ENCODE measurements around the gene CMTM6. TPM values are rescaled to one million over a fixed set of nuclear protein-coding genes. Genes with fewer than 3 reads are reported as not detected.

The CMTM6 gene
- total and polyA plus RNA-seq, 2 of the 8 experiments (the other 6 are each of a cell fraction or from before 2014, with no cell fraction given): 24.0 to 51.5 TPM

DNA sequence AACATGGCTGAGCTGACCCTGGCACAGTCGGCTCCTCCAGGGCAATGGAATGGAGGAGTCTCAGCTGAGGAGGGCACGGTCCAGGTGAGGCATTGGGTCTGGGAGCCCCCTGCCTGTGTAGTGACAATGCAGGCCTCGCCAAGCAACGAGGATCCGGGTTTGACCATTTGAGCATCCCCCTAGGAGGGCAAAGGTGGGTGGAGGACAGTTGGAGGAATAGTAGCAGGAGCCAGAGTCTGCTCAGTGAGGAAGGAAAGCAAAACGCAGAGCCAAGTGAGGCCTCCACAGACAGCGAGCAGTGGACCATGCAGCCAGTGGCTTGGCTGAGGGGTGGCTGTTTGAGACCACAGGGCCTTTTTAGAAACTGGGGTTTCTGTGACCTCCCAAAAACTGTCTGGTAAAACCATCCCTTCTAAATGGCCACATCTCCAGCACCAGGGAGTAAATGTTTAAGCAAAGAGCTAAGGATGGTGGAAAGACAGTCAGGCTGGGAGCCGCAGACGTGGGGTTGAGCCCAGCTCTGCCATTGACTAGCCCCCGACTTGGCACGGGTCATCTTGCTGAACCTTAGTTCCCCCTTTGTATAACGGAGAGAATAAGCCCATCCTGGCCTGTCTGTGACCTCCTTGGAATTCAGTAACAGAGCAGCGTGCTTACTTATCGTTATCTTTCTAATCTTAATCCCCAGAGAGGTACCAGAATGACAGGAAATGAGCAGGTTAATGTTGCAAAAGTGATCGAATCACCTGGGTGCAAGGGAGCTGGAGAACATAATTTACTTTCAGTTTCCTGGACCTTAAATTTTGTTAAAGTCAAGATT lies 46.8 kb downstream of the CMTM6 start (continued):
- TF ChIP-seq, protein P1, sequence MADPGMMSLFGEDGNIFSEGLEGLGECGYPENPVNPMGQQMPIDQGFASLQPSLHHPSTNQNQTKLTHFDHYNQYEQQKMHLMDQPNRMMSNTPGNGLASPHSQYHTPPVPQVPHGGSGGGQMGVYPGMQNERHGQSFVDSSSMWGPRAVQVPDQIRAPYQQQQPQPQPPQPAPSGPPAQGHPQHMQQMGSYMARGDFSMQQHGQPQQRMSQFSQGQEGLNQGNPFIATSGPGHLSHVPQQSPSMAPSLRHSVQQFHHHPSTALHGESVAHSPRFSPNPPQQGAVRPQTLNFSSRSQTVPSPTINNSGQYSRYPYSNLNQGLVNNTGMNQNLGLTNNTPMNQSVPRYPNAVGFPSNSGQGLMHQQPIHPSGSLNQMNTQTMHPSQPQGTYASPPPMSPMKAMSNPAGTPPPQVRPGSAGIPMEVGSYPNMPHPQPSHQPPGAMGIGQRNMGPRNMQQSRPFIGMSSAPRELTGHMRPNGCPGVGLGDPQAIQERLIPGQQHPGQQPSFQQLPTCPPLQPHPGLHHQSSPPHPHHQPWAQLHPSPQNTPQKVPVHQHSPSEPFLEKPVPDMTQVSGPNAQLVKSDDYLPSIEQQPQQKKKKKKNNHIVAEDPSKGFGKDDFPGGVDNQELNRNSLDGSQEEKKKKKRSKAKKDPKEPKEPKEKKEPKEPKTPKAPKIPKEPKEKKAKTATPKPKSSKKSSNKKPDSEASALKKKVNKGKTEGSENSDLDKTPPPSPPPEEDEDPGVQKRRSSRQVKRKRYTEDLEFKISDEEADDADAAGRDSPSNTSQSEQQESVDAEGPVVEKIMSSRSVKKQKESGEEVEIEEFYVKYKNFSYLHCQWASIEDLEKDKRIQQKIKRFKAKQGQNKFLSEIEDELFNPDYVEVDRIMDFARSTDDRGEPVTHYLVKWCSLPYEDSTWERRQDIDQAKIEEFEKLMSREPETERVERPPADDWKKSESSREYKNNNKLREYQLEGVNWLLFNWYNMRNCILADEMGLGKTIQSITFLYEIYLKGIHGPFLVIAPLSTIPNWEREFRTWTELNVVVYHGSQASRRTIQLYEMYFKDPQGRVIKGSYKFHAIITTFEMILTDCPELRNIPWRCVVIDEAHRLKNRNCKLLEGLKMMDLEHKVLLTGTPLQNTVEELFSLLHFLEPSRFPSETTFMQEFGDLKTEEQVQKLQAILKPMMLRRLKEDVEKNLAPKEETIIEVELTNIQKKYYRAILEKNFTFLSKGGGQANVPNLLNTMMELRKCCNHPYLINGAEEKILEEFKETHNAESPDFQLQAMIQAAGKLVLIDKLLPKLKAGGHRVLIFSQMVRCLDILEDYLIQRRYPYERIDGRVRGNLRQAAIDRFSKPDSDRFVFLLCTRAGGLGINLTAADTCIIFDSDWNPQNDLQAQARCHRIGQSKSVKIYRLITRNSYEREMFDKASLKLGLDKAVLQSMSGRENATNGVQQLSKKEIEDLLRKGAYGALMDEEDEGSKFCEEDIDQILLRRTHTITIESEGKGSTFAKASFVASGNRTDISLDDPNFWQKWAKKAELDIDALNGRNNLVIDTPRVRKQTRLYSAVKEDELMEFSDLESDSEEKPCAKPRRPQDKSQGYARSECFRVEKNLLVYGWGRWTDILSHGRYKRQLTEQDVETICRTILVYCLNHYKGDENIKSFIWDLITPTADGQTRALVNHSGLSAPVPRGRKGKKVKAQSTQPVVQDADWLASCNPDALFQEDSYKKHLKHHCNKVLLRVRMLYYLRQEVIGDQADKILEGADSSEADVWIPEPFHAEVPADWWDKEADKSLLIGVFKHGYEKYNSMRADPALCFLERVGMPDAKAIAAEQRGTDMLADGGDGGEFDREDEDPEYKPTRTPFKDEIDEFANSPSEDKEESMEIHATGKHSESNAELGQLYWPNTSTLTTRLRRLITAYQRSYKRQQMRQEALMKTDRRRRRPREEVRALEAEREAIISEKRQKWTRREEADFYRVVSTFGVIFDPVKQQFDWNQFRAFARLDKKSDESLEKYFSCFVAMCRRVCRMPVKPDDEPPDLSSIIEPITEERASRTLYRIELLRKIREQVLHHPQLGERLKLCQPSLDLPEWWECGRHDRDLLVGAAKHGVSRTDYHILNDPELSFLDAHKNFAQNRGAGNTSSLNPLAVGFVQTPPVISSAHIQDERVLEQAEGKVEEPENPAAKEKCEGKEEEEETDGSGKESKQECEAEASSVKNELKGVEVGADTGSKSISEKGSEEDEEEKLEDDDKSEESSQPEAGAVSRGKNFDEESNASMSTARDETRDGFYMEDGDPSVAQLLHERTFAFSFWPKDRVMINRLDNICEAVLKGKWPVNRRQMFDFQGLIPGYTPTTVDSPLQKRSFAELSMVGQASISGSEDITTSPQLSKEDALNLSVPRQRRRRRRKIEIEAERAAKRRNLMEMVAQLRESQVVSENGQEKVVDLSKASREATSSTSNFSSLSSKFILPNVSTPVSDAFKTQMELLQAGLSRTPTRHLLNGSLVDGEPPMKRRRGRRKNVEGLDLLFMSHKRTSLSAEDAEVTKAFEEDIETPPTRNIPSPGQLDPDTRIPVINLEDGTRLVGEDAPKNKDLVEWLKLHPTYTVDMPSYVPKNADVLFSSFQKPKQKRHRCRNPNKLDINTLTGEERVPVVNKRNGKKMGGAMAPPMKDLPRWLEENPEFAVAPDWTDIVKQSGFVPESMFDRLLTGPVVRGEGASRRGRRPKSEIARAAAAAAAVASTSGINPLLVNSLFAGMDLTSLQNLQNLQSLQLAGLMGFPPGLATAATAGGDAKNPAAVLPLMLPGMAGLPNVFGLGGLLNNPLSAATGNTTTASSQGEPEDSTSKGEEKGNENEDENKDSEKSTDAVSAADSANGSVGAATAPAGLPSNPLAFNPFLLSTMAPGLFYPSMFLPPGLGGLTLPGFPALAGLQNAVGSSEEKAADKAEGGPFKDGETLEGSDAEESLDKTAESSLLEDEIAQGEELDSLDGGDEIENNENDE (IDR thresholded peaks at IDR 0.05; ENCODE audit: insufficient replicate concordance, low read length): no peak
- TF ChIP-seq RNF2 (IDR thresholded peaks at IDR 0.05; ENCODE audit: borderline replicate concordance, low read depth, low read length, missing control alignments, poor library complexity, severe bottlenecking) (no peak), KDM5A (IDR thresholded peaks at IDR 0.05; ENCODE audit: low read length) (no peak), CREB1 (IDR thresholded peaks at IDR 0.05) (no peak), FOSL1 (IDR thresholded peaks at IDR 0.05; ENCODE audit: insufficient read depth, low read depth, low read length) (no peak), EP300 (IDR thresholded peaks at IDR 0.05; ENCODE audit: borderline replicate concordance in 1 of 2, low read depth in 2 of 2, low read length in 2 of 2) (no peak), SIX5 (IDR thresholded peaks at IDR 0.05; ENCODE audit: low read depth, low read length) (no peak), RBBP5 (IDR thresholded peaks at IDR 0.05; ENCODE audit: borderline replicate concordance, low read depth, low read length) (no peak), GTF2F1 (IDR thresholded peaks at IDR 0.05; ENCODE audit: borderline replicate concordance, low read depth, low read length) (no peak)

Data from H1 (cell line).